GM19025 (cell line): ENCODE measurements around the gene FKBP5.

Source experiments
- ATAC-seq: cut with Tn5 transposase; IDR thresholded peaks from one replicate; pipeline ENCODE4 v1.9.1; 2021; ENCODE audit warnings: mild to moderate bottlenecking, low read depth, moderate library complexity; ENCODE audit not compliant: unreplicated experiment

Gene FKBP5

DNA sequence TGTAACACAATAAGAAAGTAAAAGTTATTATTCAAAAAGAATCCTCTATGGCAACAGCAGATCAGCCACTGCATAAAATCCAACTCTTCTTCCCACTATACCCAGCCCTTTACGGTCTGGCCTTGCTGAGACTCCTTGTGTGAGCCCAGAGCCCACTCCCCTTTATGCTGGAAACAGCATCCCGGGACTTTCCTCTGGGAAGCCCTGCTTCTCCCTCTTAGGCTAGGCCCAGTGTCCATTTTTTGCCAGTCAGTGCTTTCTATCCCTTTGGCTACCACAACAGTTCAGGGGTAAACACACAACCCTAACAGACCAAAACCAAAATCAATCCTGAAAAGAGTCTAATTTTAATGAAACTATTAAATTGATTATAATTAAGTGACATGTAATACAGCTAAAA, 20.6 kb downstream of the FKBP5 start:
- no peak for ATAC-seq

GRCh38 chr6:35665573-35665972, 23.1 kb downstream of the FKBP5 start:
- no peak for ATAC-seq

DNA sequence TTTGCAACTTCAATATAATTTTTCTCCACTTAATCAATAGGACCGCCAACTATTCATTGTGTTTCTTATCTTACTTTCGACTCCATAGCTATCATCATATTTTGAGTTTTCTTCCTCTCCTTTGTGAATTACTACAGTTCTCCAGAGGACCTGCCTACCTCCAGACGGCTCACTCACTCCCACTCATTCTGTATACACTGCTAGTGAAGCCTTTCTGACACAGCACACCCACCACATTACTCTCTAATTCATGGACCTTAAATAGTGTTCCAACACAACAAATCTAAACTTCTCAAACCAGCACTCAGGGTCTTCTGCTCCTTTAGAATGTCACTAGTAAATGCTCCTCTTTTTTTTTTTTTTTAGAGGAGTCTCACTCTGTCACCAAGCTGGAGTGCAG, 23.8 kb downstream of the FKBP5 start:
- no peak for ATAC-seq

DNA sequence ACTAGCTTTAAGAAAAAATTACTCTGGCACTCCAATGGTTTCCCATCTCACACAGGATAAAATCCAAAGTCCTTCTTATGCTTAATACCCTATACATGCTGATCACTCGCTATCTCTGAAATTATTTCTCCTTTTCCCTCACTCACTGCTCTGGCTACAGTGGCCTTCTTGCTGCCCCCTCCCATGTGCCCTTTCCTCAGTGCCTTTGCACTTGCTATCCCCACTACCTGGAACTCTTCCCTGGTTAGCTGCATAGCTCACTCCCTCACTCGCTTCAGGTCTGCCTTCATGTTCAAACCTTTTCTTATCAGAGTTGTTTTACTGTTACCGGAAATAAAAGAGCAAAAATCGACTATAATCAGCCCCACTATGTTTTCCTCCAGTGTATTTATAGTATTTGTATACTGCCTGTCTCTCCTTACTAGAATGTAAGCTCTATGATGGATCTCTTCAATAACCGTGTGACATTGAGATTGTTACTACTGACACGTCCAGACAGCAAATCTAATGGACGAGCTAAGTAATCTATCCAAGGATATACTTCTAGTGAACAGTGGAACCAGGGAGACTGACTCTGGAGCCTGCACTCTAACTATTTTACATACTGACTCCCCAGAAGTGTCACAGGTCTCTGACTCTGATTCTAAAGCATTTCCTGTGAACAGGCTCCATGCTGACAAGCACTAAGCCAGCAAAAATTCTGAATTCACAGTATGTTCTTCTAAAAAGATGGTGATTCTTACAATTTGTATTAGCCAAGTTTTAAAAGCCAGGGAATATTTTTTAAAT, 25.1 kb downstream of the FKBP5 start:
- ATAC-seq: no peak

- no peak for ATAC-seq
Measured at GRCh38 chr6:35662999-35663398, 25.7 kb downstream of the FKBP5 start.

GRCh38 chr6:35654883-35655282, 33.8 kb downstream of the FKBP5 start:
- ATAC-seq: no peak

- ATAC-seq: no peak
Measured at GRCh38 chr6:35651244-35651643, 37.5 kb downstream of the FKBP5 start.

DNA sequence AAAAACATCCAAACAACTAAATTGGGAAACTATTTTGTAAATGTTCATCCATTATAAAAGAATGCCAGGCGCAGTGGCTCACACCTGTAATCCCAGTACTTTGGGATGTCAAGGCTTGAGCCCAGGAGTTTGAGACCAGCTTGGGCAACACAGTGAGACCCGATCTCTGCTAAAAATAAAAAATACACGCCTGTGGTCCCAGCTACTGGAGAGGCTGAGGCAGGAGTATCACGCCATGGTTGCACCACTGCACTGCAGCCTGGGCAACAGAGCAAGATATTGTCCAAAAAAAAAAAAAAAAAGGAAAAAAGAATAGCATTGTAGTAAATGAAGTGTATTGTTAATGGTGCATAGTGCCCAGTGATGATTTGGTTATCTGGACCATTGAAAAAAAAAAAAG, 38.7 kb downstream of the FKBP5 start:
- no peak for ATAC-seq

GRCh38 chr6:35648203-35648602, 40.5 kb downstream of the FKBP5 start:
- no peak for ATAC-seq

GRCh38 chr6:35647400-35647799, 41.3 kb downstream of the FKBP5 start:
- ATAC-seq: no peak

DNA sequence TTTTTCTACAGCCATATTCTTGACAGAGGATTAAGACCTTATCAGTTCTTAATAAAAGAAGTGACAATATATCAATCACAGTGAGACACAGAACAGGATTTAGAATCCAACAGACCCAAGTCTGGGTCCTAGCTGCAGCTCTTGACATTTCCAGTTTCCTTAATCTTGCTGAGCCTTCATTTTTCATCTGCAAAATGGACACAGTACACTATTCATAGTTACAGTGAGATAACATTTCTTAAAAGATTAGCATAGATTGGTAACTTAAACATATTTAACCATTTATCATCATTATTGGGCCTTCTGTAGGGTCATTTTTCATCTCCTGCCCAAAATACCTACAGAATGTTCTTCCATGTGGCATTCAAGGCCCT, 45.6 kb downstream of the FKBP5 start:
- no peak for ATAC-seq

DNA sequence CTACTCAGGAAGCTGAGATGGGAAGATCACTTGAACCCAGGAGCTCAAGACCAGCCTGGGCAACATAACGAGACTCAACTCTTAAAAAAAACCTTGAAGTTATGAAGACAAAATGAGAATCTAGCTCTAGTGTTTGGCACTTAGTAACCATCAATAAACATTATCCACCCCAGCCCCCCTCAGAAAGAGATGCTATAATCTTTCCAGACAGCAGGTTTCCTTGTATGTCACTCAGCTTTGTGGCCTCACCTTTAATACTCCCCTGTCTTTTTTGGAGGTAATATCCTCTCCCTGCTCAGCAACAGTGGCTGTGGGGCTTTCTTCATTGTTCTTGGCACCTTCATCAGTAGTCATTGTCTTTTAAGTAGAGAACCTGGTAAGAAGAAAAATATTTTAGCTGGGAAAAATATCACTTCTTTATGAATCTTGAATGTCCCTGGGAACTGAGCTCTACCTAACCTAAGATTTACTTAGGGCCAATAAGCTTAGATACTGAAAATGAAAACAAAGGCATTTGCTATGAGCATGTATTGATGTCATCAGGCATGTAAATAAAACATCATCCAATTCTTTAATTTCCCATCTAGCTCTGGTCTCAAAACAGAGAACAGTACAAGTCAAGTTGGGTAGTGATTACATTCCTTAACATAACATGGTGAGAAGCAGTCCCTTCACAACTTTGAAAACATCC, 46.1 kb downstream of the FKBP5 start:
- ATAC-seq: no peak

DNA sequence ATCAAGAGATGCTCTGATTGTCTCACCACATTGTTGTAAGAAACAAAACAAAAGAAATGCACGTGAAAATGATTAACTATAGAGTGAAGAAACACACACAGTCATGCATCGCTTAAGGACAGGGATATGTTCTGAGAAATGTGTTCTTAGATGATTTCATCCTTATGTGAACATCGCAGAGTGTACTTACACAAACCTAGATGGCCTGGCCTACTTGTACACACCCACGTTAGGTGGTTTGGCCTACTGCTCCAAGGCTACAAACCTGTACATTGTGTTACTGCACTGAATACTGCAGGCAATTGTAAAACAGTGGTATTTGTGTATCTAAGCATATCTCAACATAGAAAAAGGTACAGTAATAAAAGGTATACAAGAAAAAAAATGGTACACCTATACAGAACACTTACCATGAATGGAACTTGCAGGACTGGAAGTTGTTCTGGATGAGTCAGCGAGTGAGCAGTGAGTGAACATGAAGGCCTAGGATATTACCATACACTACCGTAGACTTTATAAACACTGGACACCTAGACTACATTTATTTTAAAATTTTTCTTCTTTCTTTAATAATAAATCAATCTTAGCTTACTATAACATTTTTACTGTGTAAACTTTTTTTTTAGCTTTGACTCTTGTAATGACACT, 48.6 kb downstream of the FKBP5 start:
- no peak for ATAC-seq

GRCh38 chr6:35638679-35639078, 50.0 kb downstream of the FKBP5 start:
- no peak for ATAC-seq

DNA sequence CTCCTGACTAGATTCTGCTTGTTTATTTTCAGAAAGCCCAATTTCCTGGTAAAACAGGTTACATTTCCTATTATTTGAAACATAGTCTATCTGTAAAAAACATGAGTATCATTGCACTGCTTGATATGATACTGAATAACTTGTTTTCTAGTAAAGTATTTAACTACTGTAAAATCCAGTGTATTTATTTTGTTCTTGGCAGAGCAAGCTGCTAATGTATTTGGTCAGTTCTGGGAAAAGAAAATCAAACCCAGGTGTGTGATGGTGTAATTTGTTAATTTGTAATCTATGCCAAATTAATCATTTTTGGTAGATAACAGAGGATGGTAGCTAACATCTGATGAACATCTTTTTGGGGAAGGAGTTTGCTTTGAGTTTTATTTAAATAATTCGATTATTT, 50.8 kb downstream of the FKBP5 start:
- no peak for ATAC-seq

GRCh38 chr6:35635601-35636597, 52.8 kb downstream of the FKBP5 start:
- no peak for ATAC-seq

GRCh38 chr6:35634316-35634715, 54.4 kb downstream of the FKBP5 start:
- ATAC-seq: no peak

DNA sequence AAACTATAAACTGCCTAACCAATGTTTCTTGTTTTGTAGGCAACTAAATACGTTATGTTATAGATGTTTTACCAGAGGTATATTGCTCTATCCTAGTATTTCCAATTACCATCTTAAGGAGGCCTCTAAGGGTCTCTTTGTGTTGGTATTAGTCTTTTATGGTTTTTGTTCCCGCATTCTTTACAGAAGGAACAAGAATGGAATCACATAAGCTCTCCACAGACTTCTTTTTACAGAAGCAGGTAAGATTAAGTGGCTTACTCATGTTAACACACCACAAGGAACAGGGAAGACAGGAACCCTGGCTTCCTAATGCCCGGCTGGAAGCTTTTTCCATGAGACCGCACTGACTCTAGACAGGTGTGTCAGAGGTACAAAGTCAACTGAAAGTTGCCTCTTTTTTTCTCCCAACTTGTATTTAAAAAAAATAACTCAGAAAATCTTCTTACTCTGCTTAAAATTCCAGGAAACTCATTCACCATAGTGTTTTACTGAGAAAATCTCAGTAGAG, 55.1 kb downstream of the FKBP5 start:
- no peak for ATAC-seq

DNA sequence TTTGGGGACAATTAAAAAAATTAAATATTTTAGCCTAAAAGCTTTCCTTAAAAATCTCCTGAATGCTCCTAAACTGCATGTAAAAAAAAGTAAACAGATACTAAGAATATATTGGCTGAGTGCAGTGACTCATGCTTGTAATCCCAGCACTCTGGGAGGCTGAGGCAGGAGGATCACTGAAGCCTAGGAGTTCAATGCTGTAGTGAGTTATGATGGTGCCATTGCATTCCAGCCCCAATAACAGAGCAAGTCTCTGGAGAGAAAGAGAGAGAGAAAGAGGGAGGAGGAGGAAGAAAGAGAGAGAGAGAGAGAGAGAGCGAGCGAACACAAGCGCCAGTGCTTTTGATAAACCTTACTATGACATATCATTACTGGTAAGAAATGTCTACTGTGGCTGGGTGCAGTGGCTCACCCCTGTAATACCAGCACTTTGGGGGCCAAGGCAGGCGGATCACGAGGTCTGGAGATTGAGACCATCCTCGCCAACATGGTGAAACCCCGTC, 58.8 kb downstream of the FKBP5 start:
- no peak for ATAC-seq

- ATAC-seq: no peak
Measured at GRCh38 chr6:35626401-35626800, 62.3 kb downstream of the FKBP5 start.
